NB4 (cell line): ENCODE measurements around the gene SLC39A12.

Experiments used
- CTCF ChIP-seq: IDR thresholded peaks from one replicate; pipeline ENCODE4 v1.5.1; 2012; ENCODE audit warnings: low read depth, low read length
- MYC ChIP-seq: IDR thresholded peaks from 2 replicates; pipeline ENCODE4 v1.6.1; 2011; ENCODE audit warnings: low read depth, low read length
- POLR2A ChIP-seq: IDR thresholded peaks from 2 replicates; pipeline ENCODE4 v1.6.1; 2011; ENCODE audit warnings: mild to moderate bottlenecking; ENCODE audit not compliant: insufficient read length; ENCODE audit errors: extremely low read depth

GRCh38 chr10:18079665-18080295 is 128.1 kb downstream of the SLC39A12 start:
- TF ChIP-seq CTCF (no peak), POLR2A (no peak), MYC (no peak)
